SKM-1 (cell line): Measurements from ENCODE around the gene RPL7A.
"Not testable (repeated sequence)": the region's sequence is repeated elsewhere in the genome, so short reads cannot be mapped to it uniquely, and the experiment has no call there.

Experiments
- DNase-seq: peaks from one replicate; lab custom pipeline; 2025; ENCODE audit not compliant: unreplicated experiment; lab: John Stamatoyannopoulos, UW

RPL7A gene

DNA sequence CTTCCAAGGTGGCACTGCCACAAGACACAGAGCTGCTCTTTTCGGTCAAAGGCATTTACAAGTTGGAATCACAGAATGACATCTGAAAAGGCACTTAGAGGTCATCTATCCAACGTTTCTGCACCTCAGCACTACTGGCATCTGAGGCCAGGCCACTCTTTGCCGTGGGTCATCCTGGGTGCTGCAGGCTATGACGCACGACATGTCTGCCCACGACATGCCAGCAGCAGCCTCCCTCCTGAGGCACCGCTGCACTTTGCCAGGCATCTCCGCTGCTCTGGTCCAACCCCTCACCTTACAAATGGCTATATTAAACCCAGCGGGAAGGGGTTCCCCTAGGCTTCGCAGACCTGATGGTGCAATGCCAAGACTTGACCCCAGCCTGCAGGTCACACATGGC is 19.8 kb downstream of the RPL7A start:
- DNase-seq, result no peak

DNA sequence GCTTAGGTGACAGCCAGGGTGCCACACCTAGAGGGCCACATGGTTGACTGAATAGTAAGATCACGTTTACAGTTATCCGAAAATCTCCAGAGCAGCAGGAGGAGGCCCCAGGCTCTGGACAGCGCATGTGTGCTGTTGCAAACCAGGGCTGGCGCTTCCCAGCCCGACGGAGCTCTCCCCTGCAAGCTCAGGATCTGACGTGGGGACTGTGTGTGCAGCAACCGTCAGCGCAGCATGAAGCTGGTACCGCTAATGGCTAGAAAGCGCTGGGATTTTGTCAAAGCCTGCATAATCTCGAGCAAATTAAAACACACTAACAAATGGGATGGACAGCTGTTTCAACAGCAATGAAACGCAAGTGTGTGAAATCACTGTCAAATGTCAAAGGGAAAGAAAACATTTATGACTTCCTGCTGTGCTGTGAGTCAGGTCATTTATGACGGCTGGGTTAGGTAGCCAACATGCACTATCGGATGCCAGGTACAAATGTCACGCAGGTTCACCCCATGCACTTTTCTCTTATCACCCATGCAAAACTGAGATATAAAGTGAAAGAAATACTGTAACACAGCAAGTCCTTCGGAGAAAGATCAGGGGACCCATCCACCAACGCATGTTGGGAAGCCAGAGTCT is 20.3 kb downstream of the RPL7A start:
- DNase-seq, result no peak

DNA sequence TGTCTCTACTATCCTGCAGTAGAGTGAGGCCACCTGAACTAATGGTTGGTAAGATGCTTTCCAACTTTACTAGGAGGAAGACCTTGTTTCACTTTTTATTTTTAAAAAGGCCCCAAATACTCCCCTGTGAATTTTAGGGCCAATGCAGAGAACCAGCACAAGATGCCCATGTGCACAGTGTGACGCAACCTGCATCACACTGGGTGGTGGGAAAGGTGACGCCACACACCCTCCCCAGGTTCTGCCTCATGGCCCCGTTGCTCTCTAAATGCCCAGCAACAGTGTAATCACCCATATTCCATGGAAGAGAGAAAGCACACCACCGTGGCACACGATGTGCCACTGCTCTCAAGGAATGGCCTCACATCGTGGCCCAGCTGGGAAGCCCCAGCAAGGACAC is 21.4 kb downstream of the RPL7A start:
- DNase-seq, result no peak

DNA sequence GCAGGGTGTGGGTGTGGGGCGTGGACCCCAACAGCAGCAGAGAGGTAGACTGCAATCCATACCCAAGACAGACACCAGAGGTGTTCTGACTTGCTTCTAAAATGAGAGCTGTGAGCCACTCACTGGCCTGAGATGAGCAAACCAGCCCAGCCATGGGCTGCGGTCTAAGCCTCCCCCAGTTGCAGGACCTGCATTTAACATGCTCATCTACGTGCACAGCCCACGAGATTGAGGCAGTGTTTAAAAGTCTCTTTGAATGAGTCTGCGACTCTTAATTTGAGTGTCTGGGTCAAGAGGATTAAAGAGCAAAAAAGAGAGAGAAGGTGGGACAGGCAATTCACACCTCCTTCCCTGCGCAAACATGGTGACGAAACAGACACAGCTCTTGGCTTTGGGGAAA is 21.9 kb downstream of the RPL7A start:
- DNase-seq, result no peak

DNA sequence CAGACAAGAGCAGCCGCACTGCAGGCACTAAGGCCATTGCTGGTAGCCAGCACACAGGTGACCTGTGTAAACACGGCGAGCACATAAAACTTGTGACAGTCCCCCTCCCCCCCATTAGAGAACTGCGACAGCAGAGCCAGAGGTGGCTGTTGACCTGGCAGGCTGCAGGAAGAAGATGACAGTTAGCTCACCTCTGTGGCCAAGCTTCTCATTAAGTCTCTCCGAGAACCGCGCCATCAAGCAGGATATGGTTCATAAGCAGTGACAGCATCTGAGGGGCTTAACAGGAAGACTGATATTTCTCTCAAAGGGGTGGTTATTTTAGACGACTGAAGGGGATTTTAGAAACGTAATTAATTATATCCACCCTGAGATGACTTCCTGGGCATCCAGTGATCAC is 22.7 kb downstream of the RPL7A start:
- no peak for DNase-seq

DNA sequence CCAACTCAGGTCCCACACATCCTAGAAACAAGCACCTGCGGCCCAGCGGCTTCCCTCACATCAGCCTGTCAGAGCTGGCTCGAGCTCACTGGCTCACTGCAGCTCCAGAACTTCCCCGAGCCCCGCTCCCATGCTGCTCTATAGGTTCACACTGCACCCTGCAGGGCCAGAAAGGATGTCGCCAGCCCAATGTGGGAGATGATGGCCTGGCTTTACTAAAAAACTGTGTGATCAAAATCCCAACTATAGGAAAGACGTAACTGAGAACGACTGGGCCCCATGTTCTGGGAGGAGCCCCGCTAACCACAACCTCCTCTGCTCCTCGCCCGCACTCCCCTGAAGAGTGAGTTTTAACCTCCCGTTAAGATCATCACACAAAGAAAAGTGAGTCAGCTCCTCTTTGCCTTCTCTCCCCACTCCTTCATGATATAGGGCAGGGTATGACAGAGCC is 23.3 kb downstream of the RPL7A start:
- no peak for DNase-seq

DNA sequence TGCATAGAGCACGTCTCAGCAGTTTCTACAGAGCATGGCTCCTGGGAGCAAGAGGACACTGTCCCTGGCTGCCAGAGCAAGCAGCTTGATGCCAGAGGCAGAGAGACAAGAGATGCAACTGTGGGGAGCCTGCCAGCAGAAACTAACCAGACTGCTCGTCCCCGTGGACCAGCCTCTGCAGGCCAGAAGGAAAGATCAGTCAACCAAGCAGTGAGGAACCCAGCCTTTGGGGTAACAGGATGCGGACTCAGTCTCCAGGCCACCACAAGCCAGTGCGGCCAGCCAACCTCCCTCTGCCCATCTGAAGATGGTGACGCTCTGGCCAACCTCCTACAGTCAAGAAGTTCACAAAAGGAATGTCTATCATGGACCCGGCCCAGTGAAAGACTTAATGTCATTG is 24.1 kb downstream of the RPL7A start:
- DNase-seq, result no peak

DNA sequence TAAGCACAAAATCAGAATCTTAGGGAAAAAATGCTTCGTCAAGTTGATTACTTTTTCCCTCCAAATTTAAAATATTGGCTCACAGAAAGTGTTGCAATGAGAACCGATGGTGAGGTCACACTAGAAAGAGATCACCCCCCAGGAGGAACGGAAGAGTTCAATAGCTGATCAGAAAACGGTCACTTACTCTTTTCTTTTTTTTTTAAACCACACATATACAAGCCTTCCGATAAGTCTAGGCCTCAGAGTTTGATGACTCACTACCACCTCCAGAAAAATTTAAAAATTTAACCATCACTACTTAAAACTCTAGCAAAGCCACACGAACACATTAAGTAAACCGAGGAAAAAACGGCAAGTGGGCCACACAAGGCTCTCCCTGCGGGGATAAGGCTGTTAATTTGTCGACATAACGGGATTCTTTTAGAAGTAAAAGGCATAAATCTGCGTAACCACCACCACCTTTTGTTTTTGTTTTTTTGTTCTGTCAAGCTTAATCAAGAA is 26.6 kb downstream of the RPL7A start:
- DNase-seq, result peak; percentile 37

DNA sequence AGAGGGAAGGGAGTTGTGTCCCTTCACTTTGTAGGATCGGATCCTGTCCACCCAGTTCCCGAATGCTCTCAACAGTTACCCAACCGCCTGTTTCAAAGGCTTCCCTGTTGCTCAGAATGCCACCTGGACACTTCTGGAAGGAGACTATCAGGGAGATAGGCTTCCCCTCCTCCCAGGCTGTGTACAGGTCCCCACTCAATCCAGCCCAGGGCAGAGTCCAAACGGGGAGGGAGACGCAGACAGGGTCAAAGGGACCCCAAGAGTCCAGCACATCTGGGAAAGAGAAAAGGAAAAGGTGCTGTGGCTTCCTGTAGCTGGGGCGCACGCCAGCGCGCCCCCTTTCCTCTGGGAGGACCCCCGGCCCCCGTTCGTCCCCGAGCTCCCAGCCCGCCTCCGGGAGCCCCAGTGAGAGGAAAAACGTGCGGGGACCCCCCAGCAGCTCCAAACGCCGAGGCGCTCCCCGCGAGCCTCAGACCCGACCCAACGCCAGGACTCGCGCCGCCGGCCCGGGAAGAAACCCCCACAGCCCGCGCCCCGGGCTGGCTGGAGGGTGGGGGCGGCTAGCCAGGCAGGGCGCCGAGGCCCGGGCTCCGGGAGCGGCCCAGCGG is 27.2 kb downstream of the RPL7A start:
- DNase-seq, result no peak

DNA sequence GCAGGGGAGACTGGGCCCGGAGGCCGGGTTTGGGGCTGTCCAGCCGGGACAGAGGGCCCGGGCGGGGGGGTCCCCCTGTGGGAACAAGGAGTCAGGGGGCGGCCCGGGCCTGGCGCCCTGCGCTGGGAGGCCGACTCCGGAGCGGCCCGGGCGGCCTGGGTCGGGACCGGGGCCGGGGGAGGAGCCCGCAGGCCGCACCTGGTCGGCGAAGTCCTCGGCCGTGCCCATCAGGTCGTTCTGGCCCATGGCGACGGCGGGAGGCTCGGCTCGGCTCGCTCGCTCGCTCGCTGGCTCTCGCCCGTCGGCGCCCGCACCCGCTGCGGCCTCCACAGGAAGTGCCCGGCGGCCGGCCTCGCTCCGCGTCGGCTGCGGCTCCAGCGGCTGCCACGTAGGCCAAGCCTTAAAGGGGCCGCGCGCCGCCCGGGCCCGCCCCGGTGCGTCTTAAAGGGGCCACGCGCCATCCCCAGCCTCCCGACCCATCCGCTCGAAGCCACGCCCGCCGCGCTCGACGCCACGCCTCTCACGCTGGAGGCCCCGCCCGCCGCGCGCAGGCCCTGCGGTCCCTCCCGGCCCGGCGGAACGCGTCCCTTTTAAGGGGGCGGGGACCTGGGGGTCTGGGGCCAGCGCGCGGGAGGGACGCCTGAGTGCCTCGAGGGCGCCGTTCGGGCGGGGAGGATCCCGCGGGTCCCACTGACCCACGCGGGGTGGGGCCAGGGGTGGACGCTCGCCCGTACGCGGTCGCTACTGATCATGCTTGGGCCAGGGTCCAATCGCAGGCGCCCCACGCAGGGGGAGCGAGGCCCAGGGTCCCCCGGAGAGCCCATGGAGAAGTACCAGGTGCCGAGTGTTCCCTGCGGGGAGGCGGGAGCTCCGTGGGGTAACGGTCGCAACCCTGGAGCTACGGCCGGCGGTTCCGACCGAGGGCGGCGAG is 28.0 kb downstream of the RPL7A start, which contains the start of the genes STKLD1 and SURF4:
Gene STKLD1 (plus strand): TSS at position 643 of the 931 bp plus-strand sequence. CDS start 108 bp downstream, at position 751.
Gene SURF4 (minus strand): TSS at position 337 of the 931 bp plus-strand sequence. CDS start 91 bp downstream, at position 246.
- peak; percentile 65 for DNase-seq

DNA sequence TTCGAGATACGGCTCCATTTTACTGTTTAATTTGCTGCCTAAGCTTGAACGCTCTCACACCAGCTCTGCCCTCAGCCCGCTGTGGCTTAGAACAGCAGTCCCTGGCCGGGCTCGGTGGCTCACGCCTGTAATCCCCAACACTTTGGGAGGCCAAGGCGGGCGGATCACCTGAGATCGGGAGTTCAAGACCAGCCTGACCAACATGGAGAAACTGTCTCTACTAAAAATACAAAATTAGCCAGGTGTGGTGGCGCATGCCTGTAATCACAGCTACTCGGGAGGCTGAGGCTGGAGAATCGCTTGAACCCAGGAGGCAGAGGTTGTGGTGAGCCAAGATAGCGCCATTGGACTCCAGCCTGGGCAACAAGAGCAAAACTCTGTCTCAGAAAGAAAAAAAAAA is 29.3 kb downstream of the RPL7A start:
- not testable (repeated sequence) for DNase-seq

DNA sequence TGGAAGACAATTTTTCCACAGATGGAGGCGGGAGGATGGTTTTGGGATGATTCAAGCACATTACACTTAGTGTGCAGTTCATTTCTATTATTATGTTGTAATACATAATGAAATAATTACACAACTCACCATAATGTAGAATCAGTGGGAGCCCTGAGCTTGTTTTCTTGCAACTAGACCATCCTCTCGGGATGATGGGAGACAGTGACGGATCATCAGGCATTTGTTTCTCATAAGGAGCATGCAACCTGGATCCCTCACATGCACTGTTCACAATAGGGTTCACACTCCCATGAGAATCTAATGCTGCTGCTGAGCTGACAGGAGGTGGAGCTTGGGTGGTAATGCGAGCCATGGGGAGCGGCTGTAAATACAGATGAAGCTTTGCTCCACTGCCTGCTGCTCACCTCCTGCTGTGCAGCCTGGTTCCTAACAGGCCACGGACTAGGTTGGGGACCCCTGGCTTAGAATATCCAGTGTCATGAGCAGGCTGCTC is 29.8 kb downstream of the RPL7A start:
- DNase-seq, result no peak

DNA sequence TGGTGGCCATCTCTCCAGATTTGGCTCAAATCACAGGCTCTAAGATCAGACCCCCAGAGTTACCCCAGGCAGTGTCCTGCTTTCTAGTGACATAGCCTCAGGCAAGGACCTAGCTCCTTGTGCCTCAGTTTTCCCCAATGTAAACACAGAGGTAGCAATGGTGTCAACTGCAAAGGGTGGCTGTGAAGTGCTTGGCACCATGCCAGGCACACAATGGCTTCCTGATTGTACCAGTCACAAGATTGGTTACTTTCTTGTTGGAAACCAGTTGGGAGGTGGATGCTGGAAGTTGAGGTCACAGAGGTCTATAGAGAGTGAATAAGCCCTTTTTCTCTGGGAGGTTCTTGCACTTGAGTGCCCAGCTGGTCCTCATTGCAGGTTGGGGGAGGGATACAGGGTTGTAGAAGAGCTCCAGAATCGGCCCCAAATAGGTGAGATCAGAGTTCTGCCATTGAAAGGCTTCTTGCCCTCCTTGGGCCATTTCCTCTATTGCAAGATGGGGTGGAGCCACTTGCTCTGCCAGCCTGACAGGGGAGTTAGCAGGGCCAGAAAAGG is 30.5 kb downstream of the RPL7A start:
- no peak for DNase-seq

DNA sequence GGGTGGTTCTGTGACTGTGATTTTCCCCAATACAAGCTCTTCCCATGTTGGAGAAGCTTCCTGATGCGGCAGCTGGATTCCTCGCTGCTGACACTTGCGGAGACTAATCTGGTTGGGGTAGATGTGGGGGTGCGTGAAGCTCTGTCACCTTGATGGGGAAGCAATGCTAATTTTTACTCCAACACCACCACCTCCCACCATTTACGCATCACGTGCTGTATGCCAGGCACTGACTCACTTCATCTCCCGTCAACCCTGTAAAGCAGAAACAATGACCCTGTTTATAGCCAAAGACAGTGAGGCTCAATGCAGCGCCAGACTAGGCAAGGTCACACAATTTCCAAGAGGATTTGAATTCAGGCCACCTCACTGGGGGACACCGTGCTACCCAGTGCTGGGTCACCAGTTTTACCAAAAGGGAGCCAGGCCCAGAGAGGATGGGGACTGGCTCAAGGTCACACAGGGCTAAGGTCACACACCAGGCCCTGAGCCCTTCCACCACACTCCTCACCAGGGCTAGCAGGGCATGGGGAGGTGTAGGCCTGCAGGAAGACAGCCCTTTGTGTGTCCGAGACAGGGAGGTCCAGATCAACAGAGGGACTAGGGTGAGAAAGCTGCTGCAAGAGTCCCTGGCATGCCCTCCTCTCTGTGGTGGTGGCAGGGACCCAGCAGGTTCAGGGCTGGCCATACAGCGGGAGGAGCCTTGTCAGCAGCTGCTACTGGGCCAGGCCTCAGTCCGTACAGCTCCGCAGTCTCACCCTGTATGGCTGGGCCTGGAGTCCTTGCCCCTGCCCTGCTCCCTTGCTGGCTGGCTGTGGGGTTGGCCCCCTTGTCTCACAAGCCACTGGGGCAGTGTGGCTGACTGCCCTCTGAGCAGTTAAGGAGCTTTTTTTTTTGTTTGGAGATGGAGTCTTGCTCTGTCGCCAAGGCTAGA is 31.4 kb downstream of the RPL7A start:
- no peak for DNase-seq

DNA sequence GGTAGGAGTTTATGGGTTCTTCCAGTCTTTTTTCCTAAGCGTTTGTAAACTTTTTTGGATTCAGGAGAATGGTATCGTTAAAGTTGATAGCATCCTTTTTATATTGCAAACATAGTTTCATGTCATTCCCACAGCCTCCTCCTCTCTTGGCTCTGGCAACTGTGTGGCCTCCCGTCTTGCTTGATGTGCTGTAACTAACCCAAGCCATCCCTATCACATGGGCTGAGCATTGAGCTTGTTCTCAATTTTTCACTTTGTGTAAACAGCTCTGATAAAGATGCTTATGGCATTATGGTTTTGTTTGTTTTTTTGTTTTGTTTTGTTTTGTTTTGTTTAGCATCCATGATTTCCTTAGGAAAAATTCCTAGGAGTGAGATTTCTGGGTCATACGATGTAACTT is 32.7 kb downstream of the RPL7A start:
- DNase-seq, result no peak

DNA sequence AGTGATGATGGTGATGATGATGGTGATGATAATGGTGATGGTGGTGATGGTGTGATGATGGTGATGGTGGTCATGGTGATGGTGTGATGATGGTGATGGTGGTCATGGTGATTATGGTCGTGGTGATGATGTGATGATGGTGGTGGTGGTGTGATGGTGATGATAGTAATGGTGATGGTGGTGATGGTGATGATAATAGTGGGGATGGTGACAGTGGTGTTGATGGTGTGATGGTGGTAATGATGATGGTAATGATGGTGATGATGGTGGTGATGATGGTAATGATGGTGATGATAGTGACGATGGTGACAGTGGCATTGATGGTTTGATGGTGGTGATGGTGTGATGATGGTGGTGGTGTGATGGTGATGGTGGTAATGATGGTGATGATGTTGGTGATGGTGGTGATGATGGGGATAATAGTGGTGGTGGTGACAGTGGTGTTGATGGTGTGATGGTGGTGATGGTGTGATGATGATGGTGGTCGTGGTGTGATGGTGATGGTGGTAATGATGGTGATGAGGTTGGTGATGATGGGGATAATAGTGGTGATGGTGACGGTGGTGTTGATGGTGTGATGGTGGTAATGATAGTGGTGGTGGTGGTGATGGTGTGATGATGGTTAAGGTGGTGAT is 34.6 kb downstream of the RPL7A start:
- no peak for DNase-seq

DNA sequence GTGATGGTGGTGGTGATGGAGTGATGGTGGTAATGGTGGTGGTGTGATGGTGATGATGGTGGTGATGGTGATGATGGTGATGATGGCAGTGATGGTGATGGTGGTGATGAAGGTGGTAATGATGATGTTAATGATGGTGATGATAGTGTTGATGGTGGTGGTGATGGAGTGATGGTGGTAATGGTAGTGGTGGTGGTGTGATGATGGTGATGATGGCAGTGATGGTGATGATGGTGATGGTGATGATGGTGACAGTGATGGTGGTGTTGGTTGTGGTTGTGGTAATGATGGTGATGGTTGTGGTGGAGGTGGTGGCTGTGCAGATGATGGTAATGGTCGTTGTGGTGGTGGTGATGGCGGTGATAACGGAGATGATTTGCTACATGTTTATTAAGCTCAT is 35.4 kb downstream of the RPL7A start:
- DNase-seq, result no peak

DNA sequence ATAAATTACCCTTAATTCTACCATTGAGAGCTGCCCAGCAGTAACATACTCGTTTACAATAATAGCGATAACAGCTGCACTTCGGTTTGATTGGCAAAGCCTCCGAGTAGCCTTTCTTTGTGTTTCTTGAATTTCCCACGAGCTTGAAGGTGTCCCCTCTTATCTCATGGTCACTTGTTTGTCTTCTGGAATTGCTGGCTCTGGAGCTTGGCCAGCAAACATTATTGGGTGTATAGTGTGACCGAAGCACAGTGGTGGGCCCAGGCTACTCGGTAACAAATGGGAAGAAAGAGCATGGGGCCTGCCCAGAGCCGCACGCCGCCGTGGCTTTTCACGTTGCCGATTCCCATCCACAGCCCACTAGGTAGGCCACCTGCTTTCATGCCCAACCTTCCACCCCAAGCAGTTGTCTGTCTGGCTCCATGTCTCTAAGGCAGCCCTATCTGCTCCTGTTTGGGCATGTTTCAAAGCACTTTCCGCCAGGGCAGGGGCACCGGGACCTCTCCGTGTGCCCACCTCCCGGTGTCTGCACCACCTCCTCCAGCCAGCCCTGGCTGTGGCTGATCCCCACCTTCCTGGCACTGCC is 36.8 kb downstream of the RPL7A start:
- DNase-seq, result no peak

DNA sequence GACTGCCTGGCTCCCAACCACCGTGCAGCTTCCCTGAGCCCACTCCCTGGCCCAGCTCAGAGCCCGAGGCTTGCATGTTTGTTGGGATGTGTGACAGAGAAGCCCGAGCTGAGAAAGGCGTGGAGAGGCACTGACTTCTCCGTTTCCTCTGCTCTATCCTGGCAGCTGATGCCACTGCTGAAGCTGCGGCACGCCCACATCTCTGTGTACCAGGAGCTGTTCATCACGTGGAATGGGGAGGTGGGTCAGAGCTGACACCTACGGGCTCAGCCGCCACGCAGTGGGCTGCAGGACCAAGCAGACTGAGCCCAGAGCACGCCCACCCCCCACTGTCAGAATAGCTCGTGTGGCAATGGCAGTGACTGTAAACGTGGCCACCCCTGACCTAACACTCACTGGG is 37.4 kb downstream of the RPL7A start:
- no peak for DNase-seq
